Adrenal gland (tissue), 5 donors: Measurements from ENCODE around the gene CNTN5.

Experiments used
- POLR2A ChIP-seq, 2 donors: fragments of 450-650 bp; IDR thresholded peaks; one replicate each; pipeline ENCODE4 v1.6.1; 2017; ENCODE audit warnings: antibody characterized with exemption in 2 of 2, mild to moderate bottlenecking in 2 of 2, moderate library complexity in 1 of 2
- TF ChIP-seq, protein P1 (sequence below), 6 experiments: fragments of 450-650 bp in 4 of 6; fragments of 200-600 bp in 2 of 6; sonication (generic) in 1 of 6; IDR thresholded peaks; 1 replicate in 5 of 6; 2 replicates in 1 of 6; pipeline versions ENCODE4 v1.5.1 to v1.8.0; 2016 to 2021; ENCODE audit warnings: antibody characterized with exemption in 6 of 6, mild to moderate bottlenecking in 2 of 6, moderate library complexity in 1 of 6
- donor health status: DM: no; HTN: no; CAD: no.

DNA sequence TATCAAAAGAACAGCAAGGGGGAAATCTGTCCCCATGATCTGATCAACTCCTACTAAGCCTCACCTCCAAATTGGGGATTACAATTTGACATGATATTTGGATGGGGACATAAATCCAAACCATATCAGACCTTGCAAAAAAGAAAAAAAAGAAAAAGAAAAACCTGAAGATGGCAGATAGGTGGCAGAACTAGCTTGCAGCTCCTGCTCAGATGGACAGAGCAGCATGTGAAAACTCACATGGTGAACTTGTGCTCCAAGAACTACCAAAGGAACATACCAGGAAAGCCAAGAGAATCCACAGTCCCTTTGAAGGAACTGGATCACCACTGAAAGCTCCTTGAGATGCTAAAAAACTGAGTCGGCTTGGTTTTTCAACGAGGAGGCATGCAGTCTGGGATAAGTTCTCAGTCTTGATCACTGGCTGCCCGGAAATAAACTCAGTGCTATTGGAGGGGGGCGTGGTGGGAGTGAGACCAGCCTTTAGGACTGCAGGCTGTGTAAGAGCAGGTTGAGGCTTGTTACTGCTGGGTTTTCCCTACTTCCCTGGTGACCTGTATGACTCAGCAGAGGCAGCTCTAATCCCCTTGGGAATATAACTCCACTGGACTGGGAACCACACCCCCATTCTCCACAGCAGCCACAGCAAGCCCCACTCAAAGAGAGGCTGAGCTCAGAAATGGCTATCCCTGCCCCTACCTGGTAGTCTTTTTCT is 1308.0 kb downstream of the CNTN5 start:
- TF ChIP-seq, protein P1, sequence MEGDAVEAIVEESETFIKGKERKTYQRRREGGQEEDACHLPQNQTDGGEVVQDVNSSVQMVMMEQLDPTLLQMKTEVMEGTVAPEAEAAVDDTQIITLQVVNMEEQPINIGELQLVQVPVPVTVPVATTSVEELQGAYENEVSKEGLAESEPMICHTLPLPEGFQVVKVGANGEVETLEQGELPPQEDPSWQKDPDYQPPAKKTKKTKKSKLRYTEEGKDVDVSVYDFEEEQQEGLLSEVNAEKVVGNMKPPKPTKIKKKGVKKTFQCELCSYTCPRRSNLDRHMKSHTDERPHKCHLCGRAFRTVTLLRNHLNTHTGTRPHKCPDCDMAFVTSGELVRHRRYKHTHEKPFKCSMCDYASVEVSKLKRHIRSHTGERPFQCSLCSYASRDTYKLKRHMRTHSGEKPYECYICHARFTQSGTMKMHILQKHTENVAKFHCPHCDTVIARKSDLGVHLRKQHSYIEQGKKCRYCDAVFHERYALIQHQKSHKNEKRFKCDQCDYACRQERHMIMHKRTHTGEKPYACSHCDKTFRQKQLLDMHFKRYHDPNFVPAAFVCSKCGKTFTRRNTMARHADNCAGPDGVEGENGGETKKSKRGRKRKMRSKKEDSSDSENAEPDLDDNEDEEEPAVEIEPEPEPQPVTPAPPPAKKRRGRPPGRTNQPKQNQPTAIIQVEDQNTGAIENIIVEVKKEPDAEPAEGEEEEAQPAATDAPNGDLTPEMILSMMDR (IDR thresholded peaks at IDR 0.05), result no peak
- TF ChIP-seq POLR2A (IDR thresholded peaks at IDR 0.05), result no peak
